BE2C (cell line): ENCODE results near the gene PSAP.

Experiments
- DNase-seq: peaks from one replicate; pipeline ENCODE4 v3.0.0-alpha.2; 2020
- H3K27me3 ChIP-seq: fragments of 250-450 bp; sonication (Bioruptor Pico); 2 replicates; pipeline ENCODE4 v1.5.1; 2020; ENCODE audit warnings: mild to moderate bottlenecking
- H3K36me3 ChIP-seq: fragments of 250-450 bp; sonication (Bioruptor Pico); 2 replicates; pipeline ENCODE4 v1.5.1; 2020; ENCODE audit warnings: mild to moderate bottlenecking
- H3K4me1 ChIP-seq: fragments of 250-450 bp; sonication (Bioruptor Pico); 2 replicates; pipeline ENCODE4 v1.5.1; 2020
- H3K4me3 ChIP-seq: 2 replicates; pipeline ENCODE4 v1.5.1; 2011; ENCODE audit warnings: low read depth, low read length
- H3K9me3 ChIP-seq: fragments of 250-450 bp; sonication (Bioruptor Pico); 2 replicates; pipeline ENCODE4 v1.5.1; 2020
- CTCF ChIP-seq: IDR thresholded peaks from 2 replicates; pipeline ENCODE4 v1.5.1; 2012; ENCODE audit warnings: mild to moderate bottlenecking, low read depth, low read length

The PSAP gene

GRCh38 chr10:71845410-71846405 is 5.3 kb downstream of the PSAP start:
- H3K4me3 ChIP-seq: no peak overlapping the region
- no peaks in the 10 kb centered on the region; the same call in 1 of the 2 replicates for H3K36me3 ChIP-seq
- H3K27me3 ChIP-seq: no peaks in the 10 kb centered on the region
- TF ChIP-seq CTCF: no peak
- H3K4me1 ChIP-seq: peaks cover 17% of the 10 kb centered on the region; the same call in 1 of the 2 replicates
- H3K9me3 ChIP-seq: no peaks in the 10 kb centered on the region; the same call in 1 of the 2 replicates
- DNase-seq: no peak

- Histone ChIP-seq H3K4me1 (peaks cover 19% of the 10 kb centered on the region), H3K36me3 (no peaks in the 10 kb centered on the region; the same call in 1 of the 2 replicates), H3K4me3 (no peak overlapping the region), H3K27me3 (no peaks in the 10 kb centered on the region), H3K9me3 (no peaks in the 10 kb centered on the region; the same call in 1 of the 2 replicates)
- no peak for TF ChIP-seq CTCF
- DNase-seq: no peak
Measured at GRCh38 chr10:71844695-71845094, 6.4 kb downstream of the PSAP start.

- no peaks in the 10 kb centered on the region; the same call in 1 of the 2 replicates for H3K9me3 ChIP-seq
- peaks cover 23% of the 10 kb centered on the region for H3K4me1 ChIP-seq
- H3K36me3 ChIP-seq: no peaks in the 10 kb centered on the region; the same call in 1 of the 2 replicates
- TF ChIP-seq CTCF: no peak
- DNase-seq: no peak
- H3K4me3 ChIP-seq: no peak overlapping the region
- H3K27me3 ChIP-seq: no peaks in the 10 kb centered on the region
Measured at GRCh38 chr10:71844084-71844483, 7.0 kb downstream of the PSAP start.

- no peaks in the 10 kb centered on the region; the same call in 1 of the 2 replicates for H3K9me3 ChIP-seq
- DNase-seq: no peak
- no peaks in the 10 kb centered on the region for H3K27me3 ChIP-seq
- TF ChIP-seq CTCF: no peak
- H3K4me1 ChIP-seq: peaks cover 22% of the 10 kb centered on the region
- no peak overlapping the region for H3K4me3 ChIP-seq
- peaks cover 2% of the 10 kb centered on the region for H3K36me3 ChIP-seq
Measured at GRCh38 chr10:71842856-71843686, 8.0 kb downstream of the PSAP start.

GRCh38 chr10:71842422-71842821 is 8.6 kb downstream of the PSAP start:
- TF ChIP-seq CTCF: no peak
- Histone ChIP-seq H3K4me3 (no peak overlapping the region), H3K4me1 (peaks cover 28% of the 10 kb centered on the region), H3K36me3 (peaks cover 5% of the 10 kb centered on the region), H3K27me3 (no peaks in the 10 kb centered on the region), H3K9me3 (no peaks in the 10 kb centered on the region; the same call in 1 of the 2 replicates)
- no peak for DNase-seq
